GM04503 (cell line): ENCODE results near the gene CUL4A.
"Not testable (repeated sequence)": the region's sequence is repeated elsewhere in the genome, so short reads cannot be mapped to it uniquely, and the experiment has no call there.

Source experiments
- DNase-seq: peaks from one replicate; pipeline ENCODE4 v3.0.0-alpha.2; 2012; ENCODE audit warnings: low read depth

CUL4A gene

GRCh38 chr13:113209336-113209758, at the start of gene CUL4A:
Gene CUL4A (plus strand): TSS chr13:113209613. CDS start chr13:113209628, 15 bp downstream.
- DNase-seq: no peak

GRCh38 chr13:113159701-113160100, 49.7 kb upstream of the CUL4A start:
- no peak for DNase-seq

GRCh38 chr13:113160983-113161382, 48.4 kb upstream of the CUL4A start:
- DNase-seq: no peak

GRCh38 chr13:113161433-113161832, 48.0 kb upstream of the CUL4A start:
- no peak for DNase-seq

- DNase-seq: not testable (repeated sequence)
These were observed 47.4 kb upstream of the CUL4A start for GRCh38 chr13:113161975-113162374.

GRCh38 chr13:113162783-113163685, 46.4 kb upstream of the CUL4A start:
- no peak for DNase-seq

GRCh38 chr13:113164492-113164891, 44.9 kb upstream of the CUL4A start:
- no peak for DNase-seq

- DNase-seq: no peak
These were observed 43.1 kb upstream of the CUL4A start for GRCh38 chr13:113166266-113166665.

- DNase-seq: no peak
These were observed 42.7 kb upstream of the CUL4A start for GRCh38 chr13:113166681-113167080.

GRCh38 chr13:113167155-113167554, 42.3 kb upstream of the CUL4A start:
- no peak for DNase-seq

- no peak for DNase-seq
These were observed 41.8 kb upstream of the CUL4A start for GRCh38 chr13:113167575-113167974.

- DNase-seq: no peak
These were observed 41.2 kb upstream of the CUL4A start for GRCh38 chr13:113168211-113168610.

GRCh38 chr13:113169277-113170272, 39.8 kb upstream of the CUL4A start:
- no peak for DNase-seq

GRCh38 chr13:113170511-113170910, 38.9 kb upstream of the CUL4A start:
- no peak for DNase-seq

GRCh38 chr13:113171250-113172125, 37.9 kb upstream of the CUL4A start:
- DNase-seq: no peak

GRCh38 chr13:113172419-113172926, 36.9 kb upstream of the CUL4A start:
- DNase-seq: no peak

GRCh38 chr13:113176280-113176679, 33.1 kb upstream of the CUL4A start:
- DNase-seq: no peak

- DNase-seq: no peak
These were observed 32.6 kb upstream of the CUL4A start for GRCh38 chr13:113176822-113177221.

- DNase-seq: peak; percentile 71
These were observed 31.1 kb upstream of the CUL4A start for GRCh38 chr13:113178070-113178895.

- DNase-seq: no peak
These were observed 30.6 kb upstream of the CUL4A start for GRCh38 chr13:113178896-113179167.
